Peyer's patch (tissue), 4 donors: ENCODE results near the gene CFDP1.

Experiments used
- CTCF ChIP-seq, 6 experiments: fragments of 450-650 bp in 4 of 6; fragments of 200-600 bp in 2 of 6; sonication (generic) in 1 of 6; IDR thresholded peaks; one replicate each; pipeline ENCODE4 v1.5.1; 2017 to 2019; ENCODE audit warnings: antibody characterized with exemption in 6 of 6, mild to moderate bottlenecking in 3 of 6, moderate library complexity in 1 of 6
- POLR2A ChIP-seq, 2 donors: fragments of 450-650 bp; IDR thresholded peaks; one replicate each; pipeline ENCODE4 v1.5.1; 2017; ENCODE audit warnings: antibody characterized with exemption in 2 of 2, mild to moderate bottlenecking in 2 of 2, moderate library complexity in 2 of 2

- TF ChIP-seq POLR2A (IDR thresholded peaks at IDR 0.05) (no peak), CTCF (IDR thresholded peaks at IDR 0.05) (no peak)
These were observed 35.0 kb downstream of the CFDP1 start for GRCh38 chr16:75398333-75398732.
